Smooth muscle cell of the brain vasculature (primary cell): ENCODE measurements around the gene SNRNP70.
"Not testable (repeated sequence)": the region's sequence is repeated elsewhere in the genome, so short reads cannot be mapped to it uniquely, and the experiment has no call there.

ENCODE experiments used
- DNase-seq: peaks from one replicate; pipeline ENCODE4 v3.0.0-alpha.2; 2012; ENCODE audit warnings: low read depth, low spot score

SNRNP70 gene

DNA sequence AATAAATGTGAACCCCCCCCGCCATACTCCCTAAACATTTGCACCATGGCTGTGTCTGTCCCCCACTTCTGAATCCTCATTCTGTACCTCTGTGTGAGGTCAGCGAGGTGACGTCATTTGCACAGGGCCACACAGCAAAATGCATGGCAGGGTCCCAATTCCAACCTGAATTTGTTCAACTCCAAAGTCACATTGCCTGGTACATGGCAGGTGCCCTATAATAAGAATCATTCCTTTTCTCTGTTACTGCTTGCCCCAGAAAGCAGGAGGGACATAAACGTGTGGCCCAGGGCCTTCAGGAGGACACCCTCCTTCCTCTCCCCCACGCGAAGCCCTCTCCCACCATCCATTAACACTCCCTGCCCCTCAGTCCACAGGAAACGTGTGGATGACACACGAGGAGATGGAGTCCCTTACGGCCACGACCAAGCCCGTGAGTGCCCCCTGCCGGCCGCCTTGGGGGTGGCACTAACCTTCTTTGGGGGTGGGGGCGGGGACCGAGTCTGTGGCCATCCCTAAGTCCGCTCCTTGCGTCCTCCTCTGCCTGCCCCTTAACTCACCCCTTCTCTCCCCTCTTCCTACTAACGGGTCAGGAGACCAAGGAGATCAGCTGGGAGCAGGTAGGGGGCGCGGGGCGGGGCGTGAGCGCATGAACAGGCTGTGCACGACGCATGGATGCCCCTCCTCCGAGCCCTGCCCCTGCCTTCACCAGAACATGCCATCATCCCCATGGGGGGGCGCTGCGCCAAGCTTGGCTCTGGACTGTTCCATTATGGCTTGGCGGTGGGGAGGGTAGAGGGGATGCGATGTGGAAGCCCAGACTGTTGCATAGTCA, 60.5 kb downstream of the SNRNP70 start:
- peak; percentile 32 for DNase-seq

DNA sequence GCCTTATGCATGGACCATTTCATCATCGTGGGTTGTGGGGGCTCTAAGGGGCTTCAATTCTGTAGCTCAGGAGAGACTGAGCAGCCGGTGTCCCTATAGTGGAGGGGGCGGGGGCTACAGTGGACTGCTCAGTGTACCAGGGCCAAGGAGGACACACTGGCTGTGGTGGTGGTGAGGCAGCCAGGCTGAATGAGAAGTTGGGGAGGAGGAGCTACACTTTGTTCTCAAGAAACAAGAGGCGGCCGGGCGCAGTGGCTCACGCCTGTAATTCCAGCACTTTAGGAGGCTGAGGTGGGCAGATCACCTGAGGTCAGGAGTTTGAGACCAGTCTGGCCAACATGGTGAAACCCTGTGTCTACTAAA, 61.1 kb downstream of the SNRNP70 start:
- DNase-seq = not testable (repeated sequence)

DNA sequence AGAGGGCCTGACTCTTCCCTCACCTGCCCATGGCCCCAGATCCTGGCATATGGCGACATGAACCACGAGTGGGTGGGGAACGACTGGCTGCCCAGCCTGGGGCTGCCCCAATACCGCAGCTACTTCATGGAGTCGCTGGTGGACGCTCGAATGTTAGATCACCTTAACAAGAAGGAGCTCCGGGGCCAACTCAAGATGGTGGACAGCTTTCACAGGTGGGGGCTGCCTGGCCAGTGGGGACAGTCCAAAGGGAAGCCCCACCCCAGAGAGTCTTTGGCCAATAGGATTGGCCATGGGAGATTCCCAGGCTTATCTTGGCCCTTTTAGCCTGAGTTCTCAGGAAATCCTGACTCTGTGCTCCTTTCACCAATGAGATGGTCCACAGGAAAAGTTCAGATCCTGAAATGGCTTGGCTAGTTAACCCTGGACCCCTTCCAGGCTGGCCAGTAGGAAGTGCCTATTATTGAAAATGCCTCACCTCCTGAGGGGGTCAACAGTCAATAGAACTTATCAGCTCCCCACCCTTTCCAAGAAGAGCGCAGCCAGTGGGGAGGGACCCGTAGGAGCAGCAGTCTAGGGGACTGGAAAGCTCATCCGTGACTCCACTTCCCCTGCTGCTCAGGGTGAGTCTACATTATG, 62.9 kb downstream of the SNRNP70 start:
- no peak for DNase-seq

DNA sequence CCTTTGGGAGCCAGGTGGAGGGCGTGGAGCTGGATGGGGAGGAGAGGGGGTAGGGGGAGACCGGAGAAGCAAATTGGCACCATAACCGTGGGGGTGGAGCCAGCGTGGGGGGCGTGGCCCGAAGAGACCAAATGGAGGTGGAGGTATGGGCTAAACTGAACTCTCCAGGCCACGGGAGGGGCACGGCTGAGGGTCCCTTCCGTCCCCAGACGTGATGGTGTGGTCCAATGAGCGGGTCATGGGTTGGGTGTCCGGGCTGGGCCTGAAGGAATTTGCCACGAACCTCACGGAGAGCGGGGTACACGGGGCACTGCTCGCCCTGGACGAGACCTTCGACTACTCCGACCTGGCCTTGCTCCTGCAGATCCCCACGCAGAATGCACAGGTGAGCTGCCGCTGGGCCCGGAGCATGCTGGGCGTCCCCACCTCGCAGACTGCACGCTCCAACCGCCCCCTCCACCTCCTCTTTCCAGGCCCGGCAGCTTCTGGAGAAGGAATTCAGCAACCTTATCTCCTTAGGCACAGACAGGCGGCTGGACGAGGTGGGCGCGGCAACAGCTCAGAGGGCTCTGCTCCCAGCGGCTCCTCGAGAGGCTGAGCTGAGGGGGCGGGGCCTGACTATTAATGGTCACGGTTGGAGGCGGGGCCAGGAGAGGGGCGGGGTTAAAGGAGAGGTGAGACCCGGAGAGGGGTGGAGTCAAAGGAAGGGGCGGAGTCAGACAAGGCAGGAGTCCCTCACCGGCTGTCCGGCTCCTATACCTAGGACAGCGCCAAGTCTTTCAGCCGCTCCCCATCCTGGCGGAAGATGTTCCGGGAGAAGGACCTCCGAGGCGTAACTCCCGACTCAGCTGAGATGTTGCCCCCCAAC, 63.8 kb downstream of the SNRNP70 start:
- peak; percentile 81 for DNase-seq

DNA sequence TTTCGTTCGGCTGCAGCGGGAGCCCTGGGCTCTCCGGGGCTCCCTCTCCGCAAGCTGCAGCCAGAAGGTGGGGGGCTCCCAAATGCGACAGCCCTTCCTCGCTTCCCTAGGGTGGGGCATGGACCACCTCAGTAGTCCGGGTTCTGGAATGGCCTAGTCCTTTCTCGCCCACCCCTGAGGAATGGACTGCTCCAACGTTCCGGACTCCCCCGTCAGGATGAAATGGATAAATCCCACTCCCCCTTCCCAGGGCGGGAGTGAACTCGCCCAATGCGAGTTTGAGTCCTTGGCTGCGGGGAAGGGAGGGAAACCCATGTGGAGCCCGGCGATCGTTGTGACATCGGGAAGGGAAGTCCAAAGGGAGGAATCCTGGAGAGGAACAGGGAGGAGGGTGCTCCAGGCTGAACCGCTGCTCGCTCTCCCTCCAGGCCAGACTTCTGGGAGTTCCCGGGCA, 64.4 kb downstream of the SNRNP70 start:
- peak; percentile 66 for DNase-seq

DNA sequence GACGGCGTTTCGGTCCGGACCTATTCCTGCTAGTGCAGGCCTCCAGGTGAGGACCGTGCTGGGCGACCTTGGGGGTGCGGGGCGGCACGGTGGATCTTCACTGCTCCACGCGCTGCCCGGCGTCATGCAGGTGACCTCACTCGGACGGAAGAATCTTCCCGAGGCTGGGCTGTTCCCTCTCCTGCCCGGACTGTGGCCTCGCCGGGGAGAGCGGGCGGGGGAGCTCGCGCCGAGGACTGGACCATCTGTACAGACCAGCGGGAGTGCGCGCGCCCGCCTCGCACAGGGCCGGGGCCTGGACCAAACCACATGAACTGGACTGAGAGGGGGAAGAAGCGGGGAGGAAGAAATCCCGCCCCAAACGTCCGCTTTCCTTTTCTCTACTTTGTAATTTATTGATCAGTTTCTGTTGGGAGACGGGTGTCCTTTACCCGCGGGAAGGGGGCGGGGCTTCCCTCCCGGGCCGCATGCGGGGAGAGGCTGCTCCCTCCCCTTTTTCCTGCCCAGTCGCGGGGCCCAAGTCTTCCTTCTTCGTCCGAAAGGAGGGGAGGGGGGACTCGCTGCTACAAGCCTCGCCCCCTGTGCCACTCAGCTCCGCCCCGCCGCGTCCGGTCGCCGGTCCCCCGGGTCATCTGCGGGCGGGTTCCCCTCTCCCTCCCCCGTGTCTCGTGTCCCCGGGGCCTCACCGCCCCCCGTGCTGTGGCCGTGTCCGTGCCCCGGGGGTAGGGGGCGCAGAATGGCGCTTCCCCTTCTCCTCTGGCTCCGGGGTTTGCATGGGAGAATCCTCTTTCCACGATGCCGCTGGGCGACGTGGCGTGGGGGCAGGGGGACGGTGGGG, 65.1 kb downstream of the SNRNP70 start:
- DNase-seq = peak; percentile 62

DNA sequence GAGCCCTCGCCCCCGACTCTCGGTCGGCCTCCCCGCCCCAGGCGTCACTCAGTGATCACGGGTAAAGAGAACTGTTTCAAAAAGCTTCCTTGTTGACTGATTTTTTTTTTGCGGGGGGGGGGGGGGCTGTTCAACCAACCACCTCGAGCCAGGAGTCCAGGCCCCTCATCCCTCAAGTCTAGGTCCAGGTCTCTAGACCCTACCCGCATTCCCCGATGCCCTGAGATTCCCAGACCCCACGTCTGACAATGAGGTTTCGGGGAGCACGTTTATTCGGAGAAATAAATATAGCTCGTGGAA, 65.6 kb downstream of the SNRNP70 start:
- DNase-seq = no peak

DNA sequence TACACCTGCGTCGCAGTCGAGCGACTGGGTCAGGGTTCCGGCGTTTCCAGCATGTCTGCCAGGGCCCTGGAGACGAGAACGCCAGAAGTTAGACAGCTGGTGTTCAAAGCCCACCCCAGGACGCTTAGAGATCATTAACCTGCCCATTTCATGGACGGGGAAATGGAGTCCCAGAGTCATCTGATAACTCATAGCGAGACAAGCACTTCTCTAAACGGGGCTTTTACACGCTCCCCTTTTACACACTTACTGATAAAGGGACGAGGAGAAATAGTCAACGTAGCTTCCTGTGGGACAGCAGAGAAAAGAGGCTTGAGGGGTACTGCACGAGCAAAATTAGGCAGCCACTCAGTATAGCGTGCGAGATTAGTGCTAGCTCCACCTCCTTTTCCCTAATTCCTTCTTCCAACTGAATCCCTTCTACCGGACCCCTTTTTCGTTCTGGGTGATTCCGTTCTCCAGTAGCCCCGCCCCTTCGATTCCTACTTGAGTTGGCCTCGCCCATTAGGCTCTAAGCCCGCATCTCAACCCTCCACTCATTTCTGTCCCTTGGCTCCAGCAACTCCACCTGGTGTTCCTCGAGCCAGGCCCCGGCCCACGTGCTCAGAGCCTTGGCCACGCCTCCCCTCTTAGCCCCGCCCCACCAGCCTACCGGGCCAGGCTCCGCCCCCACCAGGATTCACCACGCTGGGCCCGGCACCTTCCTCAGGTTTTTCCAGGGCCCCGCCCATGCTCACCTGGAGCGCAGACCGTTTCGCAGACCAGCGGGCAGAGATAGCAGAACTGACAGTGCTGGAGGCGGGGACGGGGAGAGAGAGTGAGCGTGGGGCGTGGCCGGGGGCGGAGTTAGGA, 66.2 kb downstream of the SNRNP70 start:
- no peak for DNase-seq

DNA sequence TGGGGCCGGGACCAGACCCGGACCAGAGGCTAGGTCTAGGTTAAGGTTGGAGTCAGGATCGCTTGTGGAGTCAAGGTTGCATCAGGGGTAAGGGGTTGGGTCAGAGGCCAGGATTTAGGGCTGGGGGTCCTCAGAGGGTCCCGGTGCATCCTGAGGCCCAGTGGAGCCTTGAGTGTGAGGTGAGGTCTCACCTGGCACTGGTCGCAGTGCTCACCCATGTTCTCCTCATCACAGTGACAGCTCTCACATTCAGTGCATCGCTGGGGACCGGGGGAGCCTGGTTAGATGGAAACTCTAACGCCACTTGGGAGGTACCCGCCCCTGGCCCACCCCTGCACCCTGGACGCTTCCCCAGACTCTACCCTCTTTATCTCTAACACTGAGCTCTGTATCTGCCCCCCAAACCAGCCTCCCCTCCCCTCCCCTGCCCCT, 66.9 kb downstream of the SNRNP70 start:
- no peak for DNase-seq

DNA sequence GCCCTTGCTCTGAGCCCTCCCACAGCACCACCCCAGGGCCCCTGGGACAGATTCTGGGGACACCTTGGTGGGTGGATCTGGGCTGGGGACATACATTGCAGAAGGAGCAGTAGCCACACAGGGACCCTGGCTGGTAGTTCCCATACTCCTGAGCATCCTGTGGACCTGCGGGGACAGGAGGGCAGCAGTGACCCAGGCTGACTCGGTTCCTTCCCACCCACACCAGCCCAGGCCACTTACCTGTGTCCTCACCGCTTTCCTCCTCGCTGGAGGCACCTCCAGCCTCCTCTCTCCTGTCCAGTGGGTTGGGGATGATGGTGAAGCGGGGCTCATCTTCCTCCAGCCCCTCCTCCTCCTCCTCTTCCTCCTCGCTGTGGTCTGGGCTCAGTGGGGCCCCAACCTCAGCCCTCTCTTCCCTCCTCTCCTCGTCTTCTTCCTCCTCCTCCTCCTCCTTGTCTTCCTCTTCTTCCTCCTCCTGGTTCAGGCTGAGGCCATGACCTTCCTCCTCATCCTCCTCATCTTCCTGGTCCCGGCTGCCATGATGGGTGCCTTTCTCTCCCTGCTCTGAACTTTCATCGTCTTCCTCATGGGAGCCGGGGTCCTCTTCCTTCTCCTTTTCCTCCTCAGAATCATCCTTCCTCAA, 68.0 kb downstream of the SNRNP70 start:
- no peak for DNase-seq

DNA sequence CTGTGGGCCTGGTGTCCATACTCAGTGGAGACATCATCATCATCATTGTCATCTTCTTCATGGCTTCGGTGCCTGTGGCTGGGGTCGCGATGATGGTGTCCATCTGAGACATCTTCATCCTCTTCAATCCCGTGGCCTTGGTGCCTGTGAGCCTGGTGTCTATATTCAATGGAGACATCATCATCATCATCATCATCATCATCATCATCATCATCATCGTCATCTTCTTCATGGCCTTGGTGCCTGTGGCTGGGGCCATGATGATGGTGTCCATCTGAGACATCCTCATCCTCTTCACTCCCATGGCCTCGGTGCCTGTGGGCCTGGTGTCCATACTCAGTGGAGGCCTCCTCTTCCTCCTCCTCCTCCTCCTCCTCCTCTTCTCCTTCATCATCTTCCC, 69.0 kb downstream of the SNRNP70 start:
- no peak for DNase-seq

DNA sequence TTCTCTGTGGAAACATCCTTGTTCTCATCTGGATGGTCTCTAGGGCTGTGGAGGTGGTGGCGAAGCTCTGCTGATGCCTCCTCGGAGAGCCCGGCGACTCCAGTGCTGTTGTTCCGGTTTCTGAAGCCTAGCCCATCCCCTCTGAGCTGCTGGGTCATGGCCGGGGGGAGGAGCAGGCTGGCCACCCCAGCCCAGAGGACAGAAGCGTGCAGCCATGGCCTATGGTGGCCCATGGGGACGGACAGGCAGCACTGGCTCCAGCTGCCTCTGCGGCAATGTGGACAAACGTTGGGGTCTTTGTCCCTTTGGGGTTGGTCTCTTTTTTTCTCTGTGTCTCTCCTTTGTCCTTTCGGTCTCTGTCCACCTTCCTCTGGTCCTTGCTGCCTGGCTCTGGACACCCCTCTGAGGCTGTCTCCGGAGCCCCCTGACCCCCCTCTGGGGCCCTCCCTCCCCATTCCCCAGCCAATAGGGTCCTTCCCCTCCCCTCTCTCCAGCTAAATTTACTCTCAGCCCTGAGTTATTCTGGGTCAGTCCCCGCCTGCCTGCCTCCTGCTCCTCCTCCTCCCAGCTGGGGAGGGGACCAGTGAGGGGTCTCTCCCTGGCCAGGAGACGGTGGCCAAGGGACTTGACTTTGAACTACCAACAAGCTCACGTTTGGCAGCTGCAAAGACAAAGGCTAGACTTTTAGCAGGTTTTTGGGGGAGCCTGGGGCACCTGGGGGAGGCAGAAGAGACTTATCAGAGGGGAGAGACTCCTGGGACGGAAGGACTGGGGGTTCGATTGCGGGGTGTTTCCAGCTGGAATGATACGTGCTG, 70.0 kb downstream of the SNRNP70 start, which contains the start of gene HRC:
Gene HRC, minus strand, starts transcription at position 392 of the 815 bp plus-strand sequence. Its CDS starts 159 bp downstream, at position 233.
- no peak for DNase-seq

DNA sequence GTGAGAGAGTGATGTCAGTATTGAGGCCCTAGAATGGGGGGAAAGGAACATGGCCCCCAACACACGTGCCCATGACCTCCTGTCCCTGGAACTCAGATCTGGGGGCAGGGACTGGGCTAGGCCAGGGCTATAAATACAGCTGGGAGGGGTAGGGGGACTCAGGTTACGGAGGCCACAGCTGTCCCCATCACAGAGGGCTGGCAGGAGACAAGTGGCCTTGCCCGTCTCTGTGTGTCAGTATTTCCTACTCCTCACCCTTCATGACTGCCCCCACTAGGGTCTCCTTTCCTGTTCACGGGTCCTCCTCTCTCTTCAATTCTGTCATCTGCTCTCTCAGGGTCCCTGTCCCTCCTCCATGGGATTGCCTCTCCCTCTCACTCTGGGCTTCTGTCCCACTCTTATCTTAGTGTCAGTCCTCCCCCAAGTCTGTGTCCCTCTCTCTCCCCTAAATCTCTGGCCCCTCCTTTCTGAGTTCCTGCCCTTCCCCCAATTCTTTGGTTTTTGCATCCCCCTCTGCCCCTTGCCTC, 70.6 kb downstream of the SNRNP70 start:
- no peak for DNase-seq

DNA sequence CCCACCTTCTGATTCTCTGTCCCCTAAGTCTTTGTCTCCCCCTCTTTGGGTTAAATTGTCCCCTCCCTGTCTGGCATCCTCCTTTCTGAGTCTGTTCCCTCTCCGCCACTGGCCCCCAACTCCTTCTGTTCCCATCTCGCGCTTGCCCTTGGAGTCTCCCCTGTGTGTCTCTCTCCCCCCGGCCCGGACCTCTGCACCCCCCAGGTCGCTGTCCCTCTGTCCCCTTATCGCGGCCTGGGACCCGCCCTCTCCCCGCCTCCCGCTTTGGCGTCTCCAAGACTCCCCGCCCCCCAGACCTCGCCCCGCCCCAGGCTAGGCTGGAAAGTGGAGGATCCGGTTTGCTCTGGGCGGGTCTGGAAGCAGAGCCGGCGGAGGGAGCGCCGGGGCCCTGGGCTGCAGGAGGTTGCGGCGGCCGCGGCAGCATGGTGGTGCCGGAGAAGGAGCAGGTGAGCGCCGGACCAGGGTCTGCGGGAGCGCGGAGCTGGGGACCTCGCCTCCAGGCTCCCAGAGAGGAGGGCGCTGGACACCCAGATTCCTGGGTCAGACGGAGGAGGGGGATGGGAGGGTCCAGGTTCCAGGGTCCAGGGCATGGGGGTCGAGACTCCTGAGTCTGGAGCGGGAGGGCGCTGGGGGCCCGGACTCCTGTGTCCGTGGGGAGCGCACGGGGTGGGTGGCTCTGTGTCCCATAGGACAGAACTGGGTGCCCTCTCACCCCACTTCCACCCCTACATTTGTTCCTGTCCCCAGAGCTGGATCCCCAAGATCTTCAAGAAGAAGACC, 72.4 kb downstream of the SNRNP70 start, which contains the start of gene TRPM4:
Gene TRPM4, plus strand, starts transcription at position 348 of the 780 bp plus-strand sequence. Its CDS starts 75 bp downstream, at position 423.
- peak; percentile 54 for DNase-seq
